SK-N-SH (cell line): ENCODE data around the gene OR5W2. TPM values are rescaled to one million over a fixed set of nuclear protein-coding genes. Genes with fewer than 3 reads are reported as not detected.

Source experiments
- CTCF ChIA-PET: fragments of 300-600, 350-600 bp; formaldehyde crosslinking; extraction: SDS; loops from one replicate; lab custom pipeline; 2021; lab: Yijun Ruan, JAX
- POLR2A ChIA-PET: fragments of 350-600 bp; sonication (Branson Sonifier 250); formaldehyde crosslinking; extraction: SDS; loops from one replicate; lab custom pipeline; 2020; ENCODE audit warnings: antibody characterized with exemption, inconsistent platforms; lab: Yijun Ruan, JAX
- DNase-seq: peaks from one replicate; pipeline ENCODE4 v3.0.0; 2012
- H2AFZ ChIP-seq: fragments of 200-600 bp; sonication (generic); 2 replicates; pipeline ENCODE4 v1.8.1; 2016; ENCODE audit warnings: antibody characterized with exemption, mild to moderate bottlenecking, low read depth
- H3F3A ChIP-seq: fragments of 200-600 bp; sonication (generic); replicated peaks from 2 replicates; pipeline ENCODE3; 2016; ENCODE audit warnings: antibody characterized with exemption, mild to moderate bottlenecking; ENCODE audit not compliant: insufficient read depth
- H3K27ac ChIP-seq, 2 experiments: fragments of 200-500 bp in 1 of 2; fragments of 200-600 bp in 1 of 2; sonication (Bioruptor generic) in 1 of 2; sonication (generic), shearing (Covaris generic) in 1 of 2; 2 replicates each; pipeline versions ENCODE4 v1.5.1 to v1.6.1; 2014 to 2016; ENCODE audit warnings: low read depth in 2 of 2, inconsistent platforms in 1 of 2, low read length in 1 of 2, mild to moderate bottlenecking in 1 of 2, mixed read lengths in 1 of 2
- H3K27me3 ChIP-seq: fragments of 200-600 bp; sonication (generic), shearing (Covaris generic); 2 replicates; pipeline ENCODE4 v1.6.1; 2016; ENCODE audit warnings: mixed run types; ENCODE audit not compliant: insufficient read depth
- H3K36me3 ChIP-seq, 2 experiments: fragments of 200-500 bp in 1 of 2; fragments of 200-600 bp in 1 of 2; sonication (Bioruptor generic) in 1 of 2; sonication (generic) in 1 of 2; replicated peaks in 1 of 2; 2 replicates each; pipeline versions ENCODE3 to v1.5.1; 2014 to 2016; ENCODE audit warnings: low read length in 1 of 2, mild to moderate bottlenecking in 1 of 2; ENCODE audit not compliant: insufficient read depth in 2 of 2, control insufficient read depth in 1 of 2
- H3K4me1 ChIP-seq, 2 experiments: fragments of 200-500 bp in 1 of 2; fragments of 200-600 bp in 1 of 2; sonication (Bioruptor generic) in 1 of 2; sonication (generic), shearing (Covaris generic) in 1 of 2; 2 replicates each; pipeline versions ENCODE4 v1.5.1 to v1.6.1; 2014 to 2016; ENCODE audit warnings: low read depth in 1 of 2, low read length in 1 of 2, mixed run types in 1 of 2; ENCODE audit not compliant: insufficient read depth in 2 of 2, control insufficient read depth in 1 of 2
- H3K4me2 ChIP-seq: fragments of 200-600 bp; sonication (generic), shearing (Covaris generic); 2 replicates; pipeline ENCODE4 v1.6.1; 2017; ENCODE audit warnings: mixed run types
- H3K4me3 ChIP-seq, 2 experiments: fragments of 200-500 bp in 1 of 2; fragments of 200-600 bp in 1 of 2; sonication (Bioruptor generic) in 1 of 2; sonication (generic), shearing (Covaris generic) in 1 of 2; 2 replicates each; pipeline versions ENCODE4 v1.5.1 to v1.8.1; 2014 to 2016; ENCODE audit warnings: low read depth in 2 of 2, inconsistent platforms in 1 of 2, low read length in 1 of 2, mild to moderate bottlenecking in 1 of 2, mixed read lengths in 1 of 2, moderate library complexity in 1 of 2
- H3K79me2 ChIP-seq: fragments of 200-600 bp; sonication (generic); 2 replicates; pipeline ENCODE4 v1.8.1; 2017; ENCODE audit warnings: mild to moderate bottlenecking; ENCODE audit not compliant: insufficient read depth
- H3K9ac ChIP-seq: fragments of 200-600 bp; sonication (generic); 2 replicates; pipeline ENCODE4 v1.6.1; 2017; ENCODE audit warnings: mixed run types
- H3K9me2 ChIP-seq: fragments of 200-600 bp; sonication (generic); 2 replicates; pipeline ENCODE4 v1.6.1; 2017; ENCODE audit warnings: mixed run types
- H3K9me3 ChIP-seq: fragments of 200-600 bp; sonication (generic); 2 replicates; pipeline ENCODE4 v1.6.1; 2017; ENCODE audit warnings: mixed run types, mild to moderate bottlenecking, moderate library complexity
- H4K20me1 ChIP-seq: fragments of 200-600 bp; sonication (generic); 2 replicates; pipeline ENCODE4 v1.6.1; 2017; ENCODE audit warnings: mild to moderate bottlenecking, mixed run types; ENCODE audit not compliant: insufficient read depth
- EP300 ChIP-seq, 2 experiments: IDR thresholded peaks; 2 replicates each; pipeline versions ENCODE4 v1.4.0 to v1.6.1; 2012; ENCODE audit warnings: borderline replicate concordance in 1 of 2, low read depth in 1 of 2, low read length in 1 of 2
- FOXM1 ChIP-seq: IDR thresholded peaks from 2 replicates; pipeline ENCODE4 v1.4.0; 2012; ENCODE audit warnings: low read depth, mild to moderate bottlenecking
- JUND ChIP-seq: IDR thresholded peaks from 2 replicates; pipeline ENCODE4 v1.4.0; 2012
- MEF2A ChIP-seq: IDR thresholded peaks from 2 replicates; pipeline ENCODE4 v1.4.0; 2012; ENCODE audit warnings: low read depth, borderline replicate concordance
- NFIC ChIP-seq: IDR thresholded peaks from 2 replicates; pipeline ENCODE4 v1.4.0; 2012; ENCODE audit warnings: borderline replicate concordance
- NRF1 ChIP-seq: IDR thresholded peaks from 2 replicates; pipeline ENCODE4 v1.6.1; 2012; ENCODE audit warnings: low read depth, mild to moderate bottlenecking, low read length
- POLR2AphosphoS5 ChIP-seq: IDR thresholded peaks from 2 replicates; pipeline ENCODE4 v1.6.1; 2012; ENCODE audit warnings: low read depth, low read length
- RAD21 ChIP-seq: IDR thresholded peaks from 2 replicates; pipeline ENCODE4 v1.6.1; 2012; ENCODE audit warnings: mild to moderate bottlenecking, low read length
- RCOR1 ChIP-seq: fragments of 150-350 bp; IDR thresholded peaks from 2 replicates; pipeline ENCODE4 v1.6.1; 2017; ENCODE audit warnings: antibody characterized with exemption, low read length
- RFX5 ChIP-seq: IDR thresholded peaks from 2 replicates; pipeline ENCODE4 v1.6.1; 2012; ENCODE audit warnings: mild to moderate bottlenecking, improper control_type of control experiment, low read length
- RXRA ChIP-seq: IDR thresholded peaks from 2 replicates; pipeline ENCODE4 v1.4.0; 2012; ENCODE audit warnings: low read depth, mild to moderate bottlenecking, borderline replicate concordance
- SIN3A ChIP-seq: IDR thresholded peaks from 2 replicates; pipeline ENCODE4 v1.6.1; 2012; ENCODE audit warnings: low read depth, mild to moderate bottlenecking, low read length, moderate library complexity, borderline replicate concordance
- SMC3 ChIP-seq: IDR thresholded peaks from 2 replicates; pipeline ENCODE4 v1.6.1; 2012; ENCODE audit warnings: low read depth, low read length, improper control_type of control experiment
- TAF1 ChIP-seq: IDR thresholded peaks from 2 replicates; pipeline ENCODE4 v1.6.1; 2012; ENCODE audit warnings: low read depth, mild to moderate bottlenecking, low read length, moderate library complexity, borderline replicate concordance
- TCF12 ChIP-seq: IDR thresholded peaks from 2 replicates; pipeline ENCODE4 v1.4.0; 2012
- YY1 ChIP-seq: IDR thresholded peaks from 2 replicates; pipeline ENCODE4 v1.4.0; 2012; ENCODE audit warnings: low read depth, mild to moderate bottlenecking
- WGBS: methylation state at CpG from one replicate; pipeline ENCODE4 v1.1.6; 2017; ENCODE audit warnings: low lambda C conversion rate; 5-methylcytosine and 5-hydroxymethylcytosine counted together
- polyA plus RNA-seq, 3 experiments: library from polyadenylated mRNA; depleted of rRNA; stranded (reverse); fragments of >200 nt; gene quantifications; 2 replicates each; pipeline ENCODE4 v1.2.3, GENCODE V29; 2012
- TF ChIP-seq, protein P1 (sequence below): IDR thresholded peaks from 2 replicates; pipeline ENCODE4 v1.4.0; 2012; ENCODE audit warnings: low read depth, borderline replicate concordance
- TF ChIP-seq, protein P2 (sequence below): IDR thresholded peaks from 2 replicates; pipeline ENCODE4 v1.4.0; 2012; ENCODE audit warnings: low read depth, borderline replicate concordance
- TF ChIP-seq, protein P3 (sequence below): fragments of 150-350 bp; IDR thresholded peaks from 2 replicates; pipeline ENCODE4 v1.6.1; 2016; ENCODE audit warnings: mild to moderate bottlenecking, low read depth, low read length

The OR5W2 gene
- polyA plus RNA-seq, 1 of the 3 experiments (the other 2 are of a cell fraction): not detected

DNA sequence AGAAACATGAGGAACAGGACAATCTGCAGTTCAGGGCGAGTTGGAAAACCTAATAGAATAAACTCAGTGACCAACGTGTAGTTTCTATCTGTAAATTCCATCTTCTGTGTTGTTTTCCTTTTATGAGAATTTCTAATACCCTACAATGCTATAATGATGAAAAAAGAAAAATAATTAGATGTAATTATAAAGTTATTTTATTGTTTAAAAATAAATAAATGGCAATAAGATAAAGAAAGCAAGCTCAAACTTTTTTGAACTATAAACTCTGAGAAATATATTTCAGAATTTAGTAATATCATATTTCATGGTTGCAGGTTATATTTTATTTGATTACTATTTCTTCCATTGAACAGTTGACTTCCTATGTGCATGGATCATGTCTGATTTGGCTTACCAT lies 21.9 kb upstream of the OR5W2 start, which contains the start of gene OR5I1:
Gene OR5I1, minus strand, starts transcription at position 101 of the 400 bp plus-strand sequence. Its CDS starts 0 bp downstream, at position 101.
- Histone ChIP-seq H3K27me3 (no peaks in the 10 kb centered on the region), H4K20me1 (no peaks in the 10 kb centered on the region), H3K9me3 (no peaks in the 10 kb centered on the region), H3K4me2 (no peak within 1 kb of the TSS), H2AFZ (no peak within 1 kb of the TSS), H3K4me1 (no peaks in the 10 kb centered on the region), H3K4me3 (no peak within 1 kb of the TSS), H3K36me3 (no peaks in the 10 kb centered on the region), H3K9ac (no peak within 1 kb of the TSS), H3K9me2 (no peaks in the 10 kb centered on the region), H3K27ac (no peak within 1 kb of the TSS), H3K79me2 (no peaks in the 10 kb centered on the region), H3F3A (no peaks in the 10 kb centered on the region)
- 0% methylated on average over 2 of the region's 2 CpGs for WGBS
- no peak for DNase-seq
- POLR2A ChIA-PET: no interaction called here
- TF ChIP-seq TAF1 (no peak), POLR2AphosphoS5 (no peak), MEF2A (no peak), RAD21 (no peak), FOXM1 (no peak), NRF1 (no peak), RCOR1 (no peak)
- TF ChIP-seq, protein P1, sequence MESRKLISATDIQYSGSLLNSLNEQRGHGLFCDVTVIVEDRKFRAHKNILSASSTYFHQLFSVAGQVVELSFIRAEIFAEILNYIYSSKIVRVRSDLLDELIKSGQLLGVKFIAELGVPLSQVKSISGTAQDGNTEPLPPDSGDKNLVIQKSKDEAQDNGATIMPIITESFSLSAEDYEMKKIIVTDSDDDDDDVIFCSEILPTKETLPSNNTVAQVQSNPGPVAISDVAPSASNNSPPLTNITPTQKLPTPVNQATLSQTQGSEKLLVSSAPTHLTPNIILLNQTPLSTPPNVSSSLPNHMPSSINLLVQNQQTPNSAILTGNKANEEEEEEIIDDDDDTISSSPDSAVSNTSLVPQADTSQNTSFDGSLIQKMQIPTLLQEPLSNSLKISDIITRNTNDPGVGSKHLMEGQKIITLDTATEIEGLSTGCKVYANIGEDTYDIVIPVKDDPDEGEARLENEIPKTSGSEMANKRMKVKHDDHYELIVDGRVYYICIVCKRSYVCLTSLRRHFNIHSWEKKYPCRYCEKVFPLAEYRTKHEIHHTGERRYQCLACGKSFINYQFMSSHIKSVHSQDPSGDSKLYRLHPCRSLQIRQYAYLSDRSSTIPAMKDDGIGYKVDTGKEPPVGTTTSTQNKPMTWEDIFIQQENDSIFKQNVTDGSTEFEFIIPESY: no peak
- CTCF ChIA-PET: interaction anchor here (0.9 kb wide), 1 partner anchor 1313 kb away, joined by 3 read pairs; no protein-coding TSS in a partner anchor

DNA sequence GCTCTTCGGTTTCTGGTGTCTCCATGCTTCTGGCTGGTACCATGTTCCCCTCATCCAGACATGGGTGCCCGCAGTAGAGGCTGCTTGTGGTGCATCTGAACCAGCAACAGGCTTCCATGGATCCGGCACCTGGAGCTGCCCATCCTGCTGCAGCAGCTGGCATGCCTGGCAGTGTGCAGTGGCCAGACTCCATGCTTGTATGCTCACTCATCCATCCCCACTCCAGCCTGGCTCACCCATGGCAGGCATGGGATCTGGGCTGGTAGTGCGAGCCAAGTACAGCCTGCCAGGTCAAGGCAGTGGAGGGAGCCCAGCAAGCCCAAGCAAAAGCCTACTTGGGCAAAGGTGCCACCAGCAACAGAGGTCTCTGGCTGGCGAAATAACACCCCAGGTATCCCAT lies 6.2 kb upstream of the OR5W2 start:
- H3K9me2 ChIP-seq: no peaks in the 10 kb centered on the region
- H2AFZ ChIP-seq: no peak overlapping the region
- no peak for DNase-seq
- H3K79me2 ChIP-seq: no peaks in the 10 kb centered on the region
- H3K27ac ChIP-seq: no peak overlapping the region
- H3K9me3 ChIP-seq: no peaks in the 10 kb centered on the region
- no peaks in the 10 kb centered on the region for H3K27me3 ChIP-seq
- no peak overlapping the region for H3K4me3 ChIP-seq
- no peaks in the 10 kb centered on the region for H3F3A ChIP-seq
- WGBS: 0% methylated on average over 2 of the region's 5 CpGs
- no peak overlapping the region for H3K4me2 ChIP-seq
- ChIA-PET CTCF (no interaction called here), POLR2A (no interaction called here)
- no peaks in the 10 kb centered on the region for H3K36me3 ChIP-seq
- TF ChIP-seq EP300 (IDR thresholded peaks at IDR 0.05; ENCODE audit: borderline replicate concordance in 1 of 2, low read depth in 1 of 2, low read length in 1 of 2): no peak
- TF ChIP-seq, all 33 proteins: peak for 0
- Histone ChIP-seq H4K20me1 (no peaks in the 10 kb centered on the region), H3K4me1 (no peaks in the 10 kb centered on the region), H3K9ac (no peak overlapping the region)

DNA sequence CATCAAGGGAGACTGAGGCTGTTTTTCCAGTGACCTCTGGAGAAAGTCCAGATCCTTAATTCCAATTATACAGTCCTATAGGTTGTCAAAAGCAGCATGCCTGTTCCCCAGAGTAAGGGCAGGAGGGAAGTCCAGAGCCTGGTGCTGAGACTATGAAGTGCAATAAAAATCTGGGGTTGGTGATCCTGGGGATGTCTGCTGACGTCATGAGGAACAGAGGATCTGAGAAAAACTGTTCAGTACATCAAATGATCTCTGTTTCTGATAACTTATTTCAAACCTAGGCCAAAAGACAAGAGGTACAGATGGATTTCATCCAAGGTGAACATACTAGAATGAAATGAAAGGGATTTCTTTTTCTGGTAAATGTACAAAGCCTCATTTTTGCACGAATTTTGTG lies 12.1 kb downstream of the OR5W2 start:
- no peaks in the 10 kb centered on the region for H3K9me3 ChIP-seq
- H4K20me1 ChIP-seq: no peaks in the 10 kb centered on the region
- no peak overlapping the region for H3K4me2 ChIP-seq
- H2AFZ ChIP-seq: no peak overlapping the region
- POLR2A ChIA-PET: no interaction called here
- no peaks in the 10 kb centered on the region for H3K79me2 ChIP-seq
- TF ChIP-seq RXRA: no peak
- no peak for TF ChIP-seq JUND
- TF ChIP-seq, protein P2, sequence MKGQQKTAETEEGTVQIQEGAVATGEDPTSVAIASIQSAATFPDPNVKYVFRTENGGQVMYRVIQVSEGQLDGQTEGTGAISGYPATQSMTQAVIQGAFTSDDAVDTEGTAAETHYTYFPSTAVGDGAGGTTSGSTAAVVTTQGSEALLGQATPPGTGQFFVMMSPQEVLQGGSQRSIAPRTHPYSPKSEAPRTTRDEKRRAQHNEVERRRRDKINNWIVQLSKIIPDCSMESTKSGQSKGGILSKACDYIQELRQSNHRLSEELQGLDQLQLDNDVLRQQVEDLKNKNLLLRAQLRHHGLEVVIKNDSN: no peak
- no peak for TF ChIP-seq EP300 (IDR thresholded peaks at IDR 0.05; ENCODE audit: borderline replicate concordance in 1 of 2, low read depth in 1 of 2, low read length in 1 of 2)
- no peak for TF ChIP-seq NFIC
- TF ChIP-seq SMC3: no peak
- TF ChIP-seq SIN3A: no peak
- TF ChIP-seq FOXM1: no peak
- TF ChIP-seq TCF12: no peak
- no peak for TF ChIP-seq RFX5
- no peak for TF ChIP-seq RAD21
- TF ChIP-seq, protein P3, sequence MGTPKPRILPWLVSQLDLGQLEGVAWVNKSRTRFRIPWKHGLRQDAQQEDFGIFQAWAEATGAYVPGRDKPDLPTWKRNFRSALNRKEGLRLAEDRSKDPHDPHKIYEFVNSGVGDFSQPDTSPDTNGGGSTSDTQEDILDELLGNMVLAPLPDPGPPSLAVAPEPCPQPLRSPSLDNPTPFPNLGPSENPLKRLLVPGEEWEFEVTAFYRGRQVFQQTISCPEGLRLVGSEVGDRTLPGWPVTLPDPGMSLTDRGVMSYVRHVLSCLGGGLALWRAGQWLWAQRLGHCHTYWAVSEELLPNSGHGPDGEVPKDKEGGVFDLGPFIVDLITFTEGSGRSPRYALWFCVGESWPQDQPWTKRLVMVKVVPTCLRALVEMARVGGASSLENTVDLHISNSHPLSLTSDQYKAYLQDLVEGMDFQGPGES: no peak
- no peak for TF ChIP-seq RCOR1
- no peak for TF ChIP-seq YY1
- H3K4me1 ChIP-seq: no peaks in the 10 kb centered on the region
- no peak overlapping the region for H3K4me3 ChIP-seq
- no peaks in the 10 kb centered on the region for H3K27me3 ChIP-seq
- no peaks in the 10 kb centered on the region for H3K36me3 ChIP-seq
- WGBS: 0% methylated on average over 2 of the region's 2 CpGs
- H3K9me2 ChIP-seq: no peaks in the 10 kb centered on the region
- no peak overlapping the region for H3K9ac ChIP-seq
- no peak for DNase-seq
- CTCF ChIA-PET: no interaction called here
- no peak overlapping the region for H3K27ac ChIP-seq
- H3F3A ChIP-seq: no peaks in the 10 kb centered on the region
